HS-27A (cell line): Measurements from ENCODE around the gene POLD4.

Source experiments
- DNase-seq: peaks from one replicate; pipeline ENCODE4 v3.0.0-alpha.2; 2012; ENCODE audit warnings: low read depth, missing footprints

The POLD4 gene

DNA sequence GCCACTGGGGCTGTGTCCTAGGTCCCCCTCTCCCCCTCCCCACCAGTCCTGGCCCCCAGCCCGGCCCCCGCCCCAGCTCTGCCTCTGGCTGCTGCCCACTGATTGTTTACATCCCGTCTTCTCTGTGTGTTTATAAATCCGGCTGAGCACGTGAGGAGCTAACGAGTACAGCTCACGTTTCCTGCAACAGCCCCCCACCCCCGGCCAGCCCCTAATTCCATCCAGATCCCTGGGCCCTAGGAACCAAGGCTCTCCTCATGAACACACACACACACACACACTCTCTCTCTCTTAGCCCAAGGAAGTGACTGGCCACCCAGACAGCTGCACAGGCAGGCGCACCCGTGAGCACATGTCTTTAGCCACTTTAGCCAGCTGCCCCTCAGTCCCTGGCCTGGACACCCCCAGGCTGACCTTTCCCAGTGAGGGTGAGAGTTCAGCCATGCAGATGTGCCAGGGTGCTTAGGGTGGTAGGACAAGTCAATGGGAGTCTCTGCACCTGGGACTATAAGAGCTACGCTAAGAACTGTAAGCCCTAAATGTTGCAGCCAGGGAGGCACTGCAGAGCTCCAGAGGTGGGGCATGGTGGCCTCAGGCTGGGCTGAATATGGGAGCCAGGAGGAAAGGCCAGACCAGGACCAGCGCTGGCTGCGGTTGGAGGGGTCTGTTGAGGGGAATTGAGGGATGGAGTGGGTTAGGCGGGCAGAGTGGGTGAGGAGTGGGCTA lies 17.2 kb upstream of the POLD4 start:
- no peak for DNase-seq

- no peak for DNase-seq
Measured at GRCh38 chr11:67369801-67370284, 16.5 kb upstream of the POLD4 start.

DNA sequence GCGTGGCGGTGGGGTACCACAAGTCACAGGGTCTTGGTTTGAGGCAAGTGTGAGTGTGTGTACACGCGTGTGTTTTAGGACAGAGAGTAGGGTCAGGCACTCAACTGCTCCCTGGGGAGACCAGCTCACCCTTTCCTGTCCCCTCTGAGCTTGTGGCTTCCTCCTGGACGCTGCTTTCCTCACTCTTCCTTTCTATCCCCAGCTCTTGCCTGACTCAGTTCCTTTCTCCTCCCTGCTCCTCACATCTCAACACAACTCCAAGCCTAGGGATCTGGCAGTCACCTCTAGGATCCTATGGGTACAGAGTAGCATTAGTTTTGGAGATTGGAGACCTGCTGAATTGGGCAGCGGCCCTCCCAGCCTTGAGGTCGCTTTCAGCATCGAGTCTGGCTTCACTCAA lies 15.9 kb upstream of the POLD4 start:
- no peak for DNase-seq

DNA sequence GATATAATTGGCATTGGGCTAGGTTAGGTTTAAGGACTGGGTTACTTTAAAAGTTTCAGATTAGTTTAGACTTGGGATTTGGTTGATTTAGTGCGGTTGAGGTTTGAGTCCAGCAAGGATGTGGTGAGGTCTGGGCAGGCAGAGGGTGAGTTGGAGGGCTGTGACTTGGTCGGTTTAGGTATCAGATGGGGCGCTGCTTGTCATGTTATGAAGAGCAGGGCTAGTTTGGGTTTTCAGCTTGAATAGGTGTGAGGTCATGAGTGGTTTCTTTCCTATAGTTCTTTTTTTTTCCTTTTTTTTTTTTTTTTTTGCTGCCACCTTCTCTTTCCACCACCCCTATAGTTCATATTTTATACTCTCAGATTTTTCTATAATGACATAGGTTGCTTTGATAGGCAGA lies 15.3 kb upstream of the POLD4 start:
- no peak for DNase-seq

DNA sequence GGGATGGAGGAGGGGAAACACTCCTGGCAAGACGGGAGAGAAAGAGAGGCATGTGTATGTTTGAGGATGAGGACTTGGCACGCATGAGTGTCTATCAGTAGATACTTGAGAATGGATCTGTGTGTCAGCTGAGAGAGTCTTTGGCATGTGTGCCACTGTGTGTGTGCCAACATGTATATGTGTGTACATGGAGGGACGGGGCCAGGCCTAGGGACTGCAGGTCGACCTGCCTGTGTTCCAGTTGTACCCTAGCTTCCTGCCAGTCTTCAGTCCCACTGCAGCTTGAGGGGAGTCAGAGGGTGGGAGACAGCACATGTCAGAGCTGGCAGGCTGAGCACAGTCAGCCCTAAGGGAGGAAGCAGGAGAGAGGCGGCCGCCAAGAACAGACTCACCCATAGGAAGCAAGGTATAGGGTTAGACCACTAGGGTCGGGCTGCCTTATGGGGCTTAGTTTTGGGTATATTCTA lies 14.4 kb upstream of the POLD4 start:
- DNase-seq: no peak

DNA sequence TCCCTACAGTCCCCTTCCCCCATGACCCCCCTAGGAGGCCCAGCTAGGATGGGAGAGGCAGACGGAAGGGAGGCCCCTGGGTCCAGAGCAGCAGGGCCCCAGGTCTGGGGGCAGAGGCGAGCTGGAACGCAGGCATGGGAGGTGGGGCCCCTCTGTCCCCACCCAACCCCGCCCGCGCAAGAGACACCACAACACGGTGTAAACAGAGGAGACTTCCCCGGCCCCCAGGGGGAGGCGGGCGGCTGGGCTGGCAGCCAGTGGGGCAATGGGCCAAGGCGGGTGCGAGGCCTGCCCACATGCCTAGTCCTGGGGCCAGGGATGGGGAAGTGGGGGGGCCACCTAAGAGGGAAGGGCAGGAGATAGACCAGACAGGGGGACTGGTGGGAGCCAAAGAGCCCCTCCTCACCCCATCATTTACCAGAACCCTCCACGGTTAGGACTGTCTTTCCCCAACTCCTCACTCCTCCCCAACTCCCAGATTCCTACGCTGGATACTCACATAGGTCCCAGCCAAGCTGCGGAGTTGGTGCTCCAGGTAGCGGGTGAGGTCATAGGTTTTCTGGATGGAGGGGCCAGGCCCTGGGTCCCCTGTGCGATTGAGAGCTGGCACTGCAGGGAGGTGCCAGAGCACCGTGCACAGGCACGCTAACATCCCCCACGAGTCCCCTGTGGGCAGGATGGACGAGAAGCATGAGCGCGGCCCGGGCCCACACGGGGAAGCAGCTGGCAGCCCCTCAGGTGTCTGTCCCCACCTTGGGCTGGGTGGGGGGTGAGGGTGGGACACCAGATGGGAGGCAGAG lies 13.8 kb upstream of the POLD4 start:
- no peak for DNase-seq

- no peak for DNase-seq
Measured at GRCh38 chr11:67366546-67366945, 13.2 kb upstream of the POLD4 start.

DNA sequence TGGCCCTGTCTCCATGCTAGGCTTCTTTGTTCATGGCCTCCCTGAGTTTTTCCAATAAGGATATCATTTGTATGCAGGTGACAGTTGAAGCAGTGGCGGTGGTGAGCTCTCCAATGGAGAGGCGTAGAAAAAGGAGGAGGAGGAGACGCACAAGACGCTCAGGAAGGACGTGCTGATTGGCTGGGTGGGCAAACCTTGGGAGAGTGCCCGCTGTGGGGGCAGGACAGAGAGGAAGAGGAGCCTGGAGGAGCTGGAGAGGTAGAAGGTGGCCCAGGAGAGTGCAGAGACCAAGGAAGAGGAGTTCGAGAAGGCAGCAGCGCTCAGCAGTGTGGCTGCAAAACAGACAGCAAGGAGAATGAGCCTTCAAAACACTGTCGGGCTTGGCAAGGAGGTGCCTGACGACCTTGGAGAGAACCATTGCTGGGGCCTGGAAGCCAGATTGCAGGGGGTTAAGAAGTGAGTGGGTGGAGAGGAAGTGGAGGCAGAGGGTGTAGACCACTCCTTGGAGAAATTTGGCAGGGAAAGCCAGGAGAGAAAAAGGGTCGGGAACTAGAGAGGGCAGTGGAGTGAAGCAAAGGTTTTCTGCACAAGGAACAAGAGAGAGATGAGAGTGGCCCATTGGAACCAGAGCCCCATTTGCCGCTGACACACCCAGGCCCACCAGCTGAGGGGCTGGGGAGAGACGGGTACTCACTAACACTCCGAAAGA lies 12.5 kb upstream of the POLD4 start:
- no peak for DNase-seq

GRCh38 chr11:67364783-67365722 lies 11.7 kb upstream of the POLD4 start:
- DNase-seq: no peak

DNA sequence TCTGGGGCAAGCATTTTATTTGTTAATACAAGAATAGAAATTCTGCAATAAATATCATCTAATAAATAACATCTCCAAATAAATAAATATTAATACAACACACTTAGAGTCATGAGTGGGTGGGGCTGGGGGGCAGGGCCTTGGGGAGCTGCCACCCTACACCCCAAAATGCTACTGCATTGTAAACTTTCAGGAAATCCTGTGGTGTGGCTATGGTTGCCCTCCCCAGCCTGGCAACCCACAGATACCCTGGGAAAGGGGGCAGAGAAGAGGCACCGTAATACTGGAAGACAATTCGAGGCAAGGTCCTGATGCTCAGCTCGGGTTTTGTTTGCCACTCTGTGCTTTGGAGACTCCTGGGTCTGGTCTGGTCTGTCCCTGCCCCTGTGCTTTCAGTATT lies 10.8 kb upstream of the POLD4 start:
- no peak for DNase-seq

GRCh38 chr11:67357831-67358670 lies 4.7 kb upstream of the POLD4 start:
- no peak for DNase-seq

- DNase-seq: no peak
Measured at GRCh38 chr11:67356864-67357561, 3.7 kb upstream of the POLD4 start.

- DNase-seq: no peak
Measured at GRCh38 chr11:67356387-67356863, 3.1 kb upstream of the POLD4 start.

DNA sequence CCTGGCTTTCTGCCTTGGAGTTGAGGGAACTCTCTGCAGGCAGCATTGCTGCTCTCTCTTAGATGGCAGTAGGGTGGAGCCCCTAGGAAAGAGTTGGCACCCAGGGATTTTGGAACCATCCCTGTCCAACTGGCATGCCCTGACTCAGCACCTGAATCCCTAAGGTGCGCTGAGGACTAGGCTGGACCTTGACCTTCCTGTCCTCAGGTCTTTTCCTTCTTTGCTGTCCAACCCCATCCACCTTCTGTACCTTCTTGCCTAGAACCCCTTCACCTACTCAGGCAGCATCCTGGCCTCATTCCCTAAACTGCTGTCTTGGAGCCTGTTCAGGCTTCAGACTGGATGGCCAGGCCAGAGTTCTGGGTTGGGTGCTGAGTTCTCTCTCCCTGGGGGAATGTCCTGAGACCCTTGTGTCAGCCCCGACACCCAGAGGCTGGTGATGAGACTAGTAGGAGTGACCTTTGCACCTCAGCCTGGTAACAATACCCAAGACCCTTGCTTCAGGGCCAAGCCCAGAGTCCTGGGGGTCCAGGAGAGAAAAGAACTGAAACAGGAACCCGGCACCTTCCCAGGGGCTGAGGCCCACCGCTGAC lies 2.5 kb upstream of the POLD4 start:
- DNase-seq: no peak

DNA sequence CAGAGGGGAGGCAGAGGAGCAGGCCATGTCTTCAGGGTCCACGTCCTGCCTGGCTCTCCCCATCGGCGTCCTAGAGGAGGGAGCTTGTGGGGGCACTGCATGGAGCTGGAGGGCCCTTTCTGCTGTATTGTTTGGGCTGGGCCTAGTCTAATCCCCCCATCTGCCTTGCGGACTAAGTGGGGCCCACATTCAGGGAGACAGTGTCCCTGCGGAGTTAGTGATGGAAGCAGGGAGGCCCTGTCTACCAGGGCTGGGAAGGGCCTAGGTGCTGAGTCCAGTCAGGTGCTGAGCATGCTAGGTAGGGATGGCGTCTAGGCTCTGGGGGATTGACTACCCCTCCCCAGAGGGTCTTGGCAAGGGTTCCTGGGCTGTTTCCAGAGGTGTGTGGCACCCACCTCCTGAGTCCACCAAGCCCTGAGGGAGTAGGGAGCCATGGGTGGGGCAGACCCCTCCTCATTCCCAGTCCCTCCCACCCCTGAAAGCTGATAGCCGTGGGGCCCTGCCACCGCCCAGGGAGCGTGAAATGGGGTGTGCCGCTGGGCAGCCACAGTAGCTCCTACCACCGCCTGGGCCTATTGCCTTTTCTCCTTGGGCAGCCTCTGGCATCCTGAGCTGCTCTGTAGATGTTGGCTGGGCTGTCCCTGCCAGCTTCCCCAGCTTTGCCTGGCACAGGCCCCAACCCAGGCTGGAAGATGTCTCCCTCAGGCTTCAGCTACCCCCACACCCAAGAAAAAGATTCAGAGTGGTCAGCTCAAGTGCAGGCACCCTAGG lies 1.9 kb upstream of the POLD4 start:
- DNase-seq: no peak

GRCh38 chr11:67354075-67355022 lies 1.0 kb upstream of the POLD4 start:
- DNase-seq: peak; percentile 88

GRCh38 chr11:67352546-67353316 lies 615 bp downstream of the POLD4 start:
- DNase-seq: no peak
